Dendritic cell treated with granulocyte-macrophage colony-stimulating factor and Interleukin-4, amounts not matched to agents 40 ng/mL and 50 ng/mL, for 4 days (primary cell): Measurements from ENCODE around the gene CAPN3.

Experiments used
- H3K27ac Mint-ChIP-seq: one replicate; pipeline ENCODE4 v1.8.0; 2022; ENCODE audit warnings: mild to moderate bottlenecking, mixed read lengths
- H3K27me3 Mint-ChIP-seq: one replicate; pipeline ENCODE4 v1.8.0; 2022; ENCODE audit warnings: mild to moderate bottlenecking, mixed read lengths
- H3K36me3 Mint-ChIP-seq: one replicate; pipeline ENCODE4 v1.8.0; 2022; ENCODE audit warnings: low read depth, mixed read lengths
- H3K4me1 Mint-ChIP-seq: one replicate; pipeline ENCODE4 v1.8.0; 2022; ENCODE audit warnings: low read depth, mixed read lengths
- H3K4me3 Mint-ChIP-seq: one replicate; pipeline ENCODE4 v1.8.0; 2022; ENCODE audit warnings: mild to moderate bottlenecking, moderate library complexity, mixed read lengths
- H3K9me3 Mint-ChIP-seq: one replicate; pipeline ENCODE4 v1.8.0; 2022; ENCODE audit warnings: mixed read lengths
- intact Hi-C: fragments of 100-400 bp; cut with micrococcal nuclease; formaldehyde crosslinking; loops from one replicate; pipeline ENCODE4 v1.15.0; 2022

Gene CAPN3

DNA sequence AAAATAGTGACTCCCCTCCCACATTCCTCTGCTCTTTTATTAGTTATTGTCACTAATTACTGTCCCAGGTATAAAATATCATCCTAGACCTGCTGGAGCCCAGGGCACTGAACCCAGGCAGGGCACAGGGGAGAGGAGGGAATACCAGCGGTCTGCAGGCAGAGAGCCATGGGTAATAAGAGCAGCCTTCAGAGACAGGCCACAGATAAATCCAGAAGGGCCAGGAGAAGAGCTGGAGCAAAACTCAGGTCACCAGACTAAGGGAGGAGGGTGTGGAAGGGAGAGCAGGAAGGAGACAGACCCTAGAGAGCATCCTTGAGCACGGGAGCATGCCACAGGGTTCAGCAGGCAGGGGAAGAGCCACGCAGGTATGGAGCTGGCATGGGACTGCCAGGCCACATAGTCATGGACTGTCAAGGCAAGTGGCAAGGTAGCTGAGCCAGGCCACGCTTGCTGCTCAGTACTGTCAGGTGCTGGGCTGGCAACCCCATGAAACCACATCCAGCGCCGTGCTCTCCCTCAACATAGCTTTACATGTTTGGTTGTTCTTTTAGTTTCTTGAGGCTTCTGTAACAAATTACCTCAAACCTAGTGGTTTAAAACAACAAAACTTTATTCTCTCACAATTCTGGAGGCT, 15.6 kb upstream of the CAPN3 start:
- H3K9me3 Mint-ChIP-seq = no peaks in the 10 kb centered on the region
- no peaks in the 10 kb centered on the region for H3K4me1 Mint-ChIP-seq
- no peak overlapping the region for H3K4me3 Mint-ChIP-seq
- no peaks in the 10 kb centered on the region for H3K27me3 Mint-ChIP-seq
- H3K27ac Mint-ChIP-seq = no peak overlapping the region
- peaks cover 98% of the 10 kb centered on the region for H3K36me3 Mint-ChIP-seq
- intact Hi-C loops = no loop called here

DNA sequence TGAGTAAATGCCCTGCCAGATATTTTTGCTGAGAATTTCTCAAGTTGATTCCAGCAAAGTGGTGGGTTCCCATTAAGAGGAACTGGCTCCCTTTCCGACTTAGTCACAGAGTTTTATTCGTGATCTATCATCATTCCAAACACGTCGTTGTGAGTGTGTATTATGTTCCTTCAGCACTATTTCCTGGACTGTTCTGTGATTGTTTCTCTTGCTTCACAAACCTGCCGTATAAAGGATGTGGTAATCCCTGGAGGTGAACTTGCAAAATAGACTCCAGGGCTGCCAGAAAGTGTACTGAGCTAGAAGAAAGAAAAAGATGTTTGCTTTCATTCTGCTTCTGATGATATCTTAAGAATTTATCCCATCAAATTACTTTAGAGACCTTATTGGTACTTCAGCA, 14.5 kb upstream of the CAPN3 start:
- Mint-ChIP-seq H3K4me1 (no peaks in the 10 kb centered on the region), H3K27me3 (no peaks in the 10 kb centered on the region), H3K9me3 (no peaks in the 10 kb centered on the region), H3K27ac (no peak overlapping the region), H3K36me3 (peaks cover 96% of the 10 kb centered on the region), H3K4me3 (no peak overlapping the region)
- intact Hi-C loops = no loop called here

DNA sequence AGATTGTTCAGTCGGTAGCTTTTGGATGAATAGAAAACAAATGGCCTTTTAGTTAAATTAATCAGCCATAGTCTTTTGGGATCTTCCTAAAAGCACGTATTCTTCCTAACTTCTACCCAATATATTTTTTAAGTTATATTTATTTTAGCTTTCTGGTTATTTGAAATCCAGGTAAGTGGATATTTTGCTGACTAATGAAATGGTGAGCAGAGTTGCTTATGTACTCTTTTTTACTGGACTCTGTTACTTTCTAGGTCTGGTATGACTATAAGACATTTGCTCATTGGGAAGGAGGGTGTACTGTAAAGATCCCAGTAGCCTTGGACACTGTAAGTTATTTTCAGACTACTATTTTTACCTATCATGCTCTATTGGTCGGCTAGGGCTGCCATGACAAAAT, 13.8 kb upstream of the CAPN3 start:
- intact Hi-C loops = no loop called here
- no peak overlapping the region for H3K4me3 Mint-ChIP-seq
- H3K9me3 Mint-ChIP-seq = no peaks in the 10 kb centered on the region
- H3K27me3 Mint-ChIP-seq = no peaks in the 10 kb centered on the region
- peaks cover 96% of the 10 kb centered on the region for H3K36me3 Mint-ChIP-seq
- H3K4me1 Mint-ChIP-seq = no peaks in the 10 kb centered on the region
- no peak overlapping the region for H3K27ac Mint-ChIP-seq

DNA sequence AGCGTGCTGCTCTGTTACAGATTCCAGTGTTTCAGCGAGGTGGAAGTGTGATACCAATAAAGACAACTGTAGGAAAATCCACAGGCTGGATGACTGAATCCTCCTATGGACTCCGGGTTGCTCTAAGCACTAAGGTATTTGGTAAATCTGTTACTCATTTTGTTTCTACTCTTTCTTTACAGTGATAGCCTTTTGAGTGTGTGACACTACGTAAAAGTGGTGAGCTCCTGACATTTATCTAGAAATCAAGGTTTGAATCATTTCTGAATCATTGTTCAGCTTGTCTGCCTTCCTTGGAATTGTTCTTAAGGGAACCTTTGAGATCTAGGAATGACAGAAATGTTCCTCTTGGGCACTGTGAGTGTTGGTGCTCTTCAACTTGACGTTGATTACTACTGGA, 11.2 kb upstream of the CAPN3 start:
- intact Hi-C loops = no loop called here
- Mint-ChIP-seq H3K9me3 (no peaks in the 10 kb centered on the region), H3K4me3 (no peak overlapping the region), H3K27ac (no peak overlapping the region), H3K36me3 (peaks cover 96% of the 10 kb centered on the region), H3K27me3 (no peaks in the 10 kb centered on the region), H3K4me1 (no peaks in the 10 kb centered on the region)

DNA sequence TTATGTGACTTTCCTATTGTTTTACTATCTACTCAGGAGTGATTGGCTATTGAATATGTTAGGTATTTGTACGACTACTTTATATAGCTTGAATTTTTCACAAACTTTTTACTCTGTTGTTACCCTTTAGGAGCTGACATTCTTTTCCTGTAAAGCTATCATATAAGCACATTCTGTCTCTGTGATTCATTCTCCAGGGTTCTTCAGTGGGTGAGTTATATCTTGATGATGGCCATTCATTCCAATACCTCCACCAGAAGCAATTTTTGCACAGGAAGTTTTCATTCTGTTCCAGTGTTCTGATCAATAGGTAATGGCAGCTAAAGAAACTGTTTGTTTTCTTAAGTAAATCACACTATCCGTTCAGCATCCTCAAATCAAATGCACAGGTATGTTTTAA, 10.1 kb upstream of the CAPN3 start:
- no peaks in the 10 kb centered on the region for H3K27me3 Mint-ChIP-seq
- peaks cover 96% of the 10 kb centered on the region for H3K36me3 Mint-ChIP-seq
- no peak overlapping the region for H3K4me3 Mint-ChIP-seq

DNA sequence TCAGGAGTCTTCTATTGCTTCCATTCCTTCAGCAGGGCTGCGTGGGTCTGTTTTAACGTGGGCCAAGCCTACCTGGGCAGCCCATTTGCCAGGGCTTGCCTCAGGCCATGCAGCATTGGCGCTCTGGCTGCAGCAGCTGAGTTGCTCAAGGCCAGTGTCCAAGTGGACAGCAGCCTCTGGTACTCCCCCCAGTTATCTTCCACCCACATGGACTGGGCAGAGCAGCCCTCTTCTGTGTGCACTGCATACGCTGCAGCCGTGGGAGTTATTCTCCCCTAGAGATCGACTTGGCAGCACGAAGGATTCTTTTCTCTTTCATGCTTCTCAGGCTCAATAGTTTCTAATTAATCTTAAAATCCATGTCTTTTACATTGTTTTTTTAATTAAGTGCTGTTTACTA, 6.9 kb upstream of the CAPN3 start:
- Mint-ChIP-seq H3K27ac (no peak overlapping the region), H3K4me1 (no peaks in the 10 kb centered on the region), H3K4me3 (no peak overlapping the region), H3K36me3 (peaks cover 95% of the 10 kb centered on the region), H3K27me3 (no peaks in the 10 kb centered on the region), H3K9me3 (no peaks in the 10 kb centered on the region)
- intact Hi-C loops = no loop called here

More for the DNA sequence above, 10.1 kb upstream of the CAPN3 start:
- H3K27ac Mint-ChIP-seq = no peak overlapping the region
- no peaks in the 10 kb centered on the region for H3K4me1 Mint-ChIP-seq
- intact Hi-C loops = no loop called here
- H3K9me3 Mint-ChIP-seq = no peaks in the 10 kb centered on the region

DNA sequence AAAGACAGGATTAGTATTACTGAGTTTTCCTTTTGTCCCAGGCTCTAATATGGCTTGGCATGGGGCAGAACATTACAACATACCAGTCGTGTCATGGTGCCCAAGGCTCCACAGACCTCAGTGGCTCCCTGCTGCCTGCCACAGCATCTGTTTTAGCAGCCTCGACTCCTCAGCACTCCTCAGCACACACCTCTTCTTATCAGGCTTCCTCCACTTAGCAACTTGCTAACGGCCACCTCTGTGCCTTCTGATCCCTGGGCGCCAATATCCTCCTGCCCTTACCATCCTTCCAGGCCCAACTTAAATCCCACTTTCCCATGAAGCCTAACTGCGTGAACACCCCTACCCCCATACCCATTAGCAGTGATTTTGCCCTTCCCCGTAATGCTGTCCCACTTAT, 6.2 kb upstream of the CAPN3 start:
- no peaks in the 10 kb centered on the region for H3K4me1 Mint-ChIP-seq
- no peaks in the 10 kb centered on the region for H3K27me3 Mint-ChIP-seq
- no peak overlapping the region for H3K27ac Mint-ChIP-seq
- H3K9me3 Mint-ChIP-seq = no peaks in the 10 kb centered on the region
- intact Hi-C loops = no loop called here
- peaks cover 92% of the 10 kb centered on the region for H3K36me3 Mint-ChIP-seq
- no peak overlapping the region for H3K4me3 Mint-ChIP-seq

DNA sequence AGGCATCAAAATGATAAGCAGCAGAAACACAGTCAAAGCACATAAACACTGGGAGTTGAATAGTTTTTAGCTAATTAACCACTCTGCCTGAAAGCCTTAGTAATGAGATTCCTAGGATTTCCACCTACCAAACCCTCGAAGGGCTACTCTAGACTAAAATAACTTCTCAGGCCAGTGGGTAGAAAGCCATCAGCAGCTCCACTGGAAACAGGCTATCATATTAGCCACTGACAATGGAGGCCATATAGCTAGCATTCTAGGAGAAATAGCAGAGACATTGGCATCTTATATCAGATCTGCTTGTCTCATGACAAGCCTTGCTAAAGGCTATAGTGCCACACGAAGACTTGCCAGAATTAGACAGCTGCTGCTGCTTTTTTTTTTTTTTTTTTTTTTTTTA, 4.5 kb upstream of the CAPN3 start:
- Mint-ChIP-seq H3K9me3 (no peaks in the 10 kb centered on the region), H3K27ac (no peak overlapping the region), H3K4me3 (no peak overlapping the region), H3K27me3 (no peaks in the 10 kb centered on the region), H3K4me1 (peaks cover 6% of the 10 kb centered on the region), H3K36me3 (peaks cover 95% of the 10 kb centered on the region)
- intact Hi-C loops = no loop called here

DNA sequence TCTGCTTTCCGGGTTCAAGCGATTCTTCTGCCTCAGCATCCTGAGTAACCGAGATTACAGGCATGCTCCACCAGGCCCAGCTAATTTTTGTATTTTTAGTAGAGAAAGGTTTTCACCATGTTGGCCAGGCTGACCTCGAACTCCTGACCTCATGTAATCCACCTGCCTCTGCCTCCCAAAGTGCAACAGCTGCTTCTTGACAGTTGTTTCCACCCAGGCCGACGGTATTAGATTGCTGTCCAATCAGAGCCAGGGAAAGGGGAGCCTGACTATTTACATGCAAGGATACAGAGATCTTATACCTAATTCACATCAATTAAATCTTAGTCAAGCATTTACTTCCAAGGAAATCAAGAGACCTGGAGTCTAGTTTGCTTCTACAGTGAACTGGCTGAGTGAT, 4.0 kb upstream of the CAPN3 start:
- Mint-ChIP-seq H3K4me3 (no peak overlapping the region), H3K27me3 (no peaks in the 10 kb centered on the region), H3K4me1 (peaks cover 6% of the 10 kb centered on the region), H3K27ac (no peak overlapping the region), H3K36me3 (peaks cover 95% of the 10 kb centered on the region), H3K9me3 (no peaks in the 10 kb centered on the region)
- intact Hi-C loops = no loop called here

DNA sequence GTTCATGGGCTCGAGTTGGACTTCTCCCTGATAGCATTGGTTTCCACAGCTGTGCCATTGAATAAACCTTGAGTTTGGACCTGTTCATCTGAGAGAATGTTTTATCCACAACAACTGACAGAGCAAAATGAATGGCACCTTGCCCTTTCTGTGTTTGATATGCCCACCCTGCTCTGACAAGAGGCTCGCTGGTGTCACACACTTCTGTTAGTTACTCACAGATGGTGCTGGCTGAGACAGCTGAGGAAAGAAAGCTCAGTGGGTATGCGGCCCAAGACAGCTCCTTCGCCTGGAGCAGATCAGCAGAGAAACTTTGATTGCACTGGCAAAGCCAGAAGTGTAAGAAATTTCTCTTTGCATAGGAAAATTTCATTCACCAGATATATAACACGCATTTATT, 2.5 kb upstream of the CAPN3 start:
- intact Hi-C loops = no loop called here
- Mint-ChIP-seq H3K27ac (no peak overlapping the region), H3K4me3 (no peak overlapping the region), H3K4me1 (peaks cover 6% of the 10 kb centered on the region), H3K27me3 (no peaks in the 10 kb centered on the region), H3K9me3 (no peaks in the 10 kb centered on the region), H3K36me3 (peaks cover 93% of the 10 kb centered on the region)

DNA sequence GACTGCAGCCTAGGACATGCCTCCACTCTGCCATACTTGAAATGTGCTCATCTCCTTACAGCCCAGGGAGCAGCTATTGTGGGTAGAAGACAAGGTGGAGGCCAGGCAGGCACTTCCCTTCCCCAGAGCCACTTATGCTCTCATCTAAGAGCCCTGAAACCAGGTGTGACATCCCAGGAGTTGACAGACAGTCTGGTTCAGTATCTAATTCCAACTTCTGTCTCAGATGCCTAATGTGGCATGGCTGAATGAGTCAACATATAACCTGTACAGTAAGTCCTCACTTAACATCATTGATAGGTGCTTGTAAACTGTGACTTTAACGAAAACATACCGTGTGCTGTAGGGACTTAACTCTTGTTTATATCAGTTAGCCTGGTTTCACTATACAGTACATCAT, 1.2 kb upstream of the CAPN3 start:
- Mint-ChIP-seq H3K4me1 (peaks cover 6% of the 10 kb centered on the region), H3K27me3 (no peaks in the 10 kb centered on the region), H3K36me3 (peaks cover 90% of the 10 kb centered on the region), H3K4me3 (no peak overlapping the region), H3K27ac (no peak overlapping the region), H3K9me3 (no peaks in the 10 kb centered on the region)
- intact Hi-C loops = no loop called here

DNA sequence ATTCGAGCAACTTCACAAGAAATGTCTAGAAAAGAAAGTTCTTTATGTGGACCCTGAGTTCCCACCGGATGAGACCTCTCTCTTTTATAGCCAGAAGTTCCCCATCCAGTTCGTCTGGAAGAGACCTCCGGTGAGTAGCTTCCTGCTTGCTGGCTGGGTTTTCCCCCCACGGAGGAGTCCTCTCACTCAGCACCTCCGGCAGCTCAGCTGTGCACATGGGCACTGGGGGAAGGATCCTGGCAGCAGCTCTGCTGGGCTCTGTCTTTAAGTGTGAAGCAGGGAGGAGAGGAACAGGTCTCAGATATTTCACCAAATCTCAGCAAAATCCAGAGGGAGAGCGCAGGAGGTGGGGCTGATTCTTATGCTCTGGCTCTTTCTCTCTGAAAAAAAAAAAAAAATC, 684 bp downstream of the CAPN3 start:
- intact Hi-C loops = no loop called here
- Mint-ChIP-seq H3K36me3 (peaks cover 75% of the 10 kb centered on the region), H3K27ac (no peak overlapping the region)

DNA sequence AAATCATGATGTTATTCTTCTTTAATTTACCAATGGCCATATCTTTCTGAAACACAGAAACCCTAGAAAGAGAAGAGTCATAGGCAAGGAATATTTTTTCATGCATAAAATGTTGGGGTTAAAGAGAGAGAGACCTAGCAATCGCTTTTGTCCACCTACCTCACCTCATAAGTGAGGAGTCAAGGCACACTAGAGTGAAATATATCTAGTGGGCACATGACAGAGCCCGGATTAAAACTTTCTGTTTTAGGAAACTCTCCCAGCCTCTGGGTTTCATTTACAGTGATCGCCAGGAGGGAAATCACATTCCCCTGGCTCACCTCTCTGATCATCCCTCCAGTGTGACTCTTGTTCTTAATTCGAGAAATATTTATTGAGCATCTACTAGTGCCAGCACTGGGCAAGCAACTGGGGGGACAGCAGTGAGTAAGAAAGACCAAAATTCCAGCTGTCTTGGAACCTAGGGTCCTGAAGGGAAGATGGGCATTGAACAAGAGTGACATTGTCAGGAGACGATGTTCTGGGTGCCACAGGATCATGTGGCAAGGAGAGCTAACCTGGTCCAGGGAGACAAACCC, 1.3 kb downstream of the CAPN3 start:
- Mint-ChIP-seq H3K27me3 (no peaks in the 10 kb centered on the region), H3K4me1 (peaks cover 18% of the 10 kb centered on the region), H3K36me3 (peaks cover 75% of the 10 kb centered on the region), H3K27ac (no peak overlapping the region), H3K4me3 (no peak overlapping the region), H3K9me3 (no peaks in the 10 kb centered on the region)
- intact Hi-C loops = no loop called here

More for the DNA sequence above, 684 bp downstream of the CAPN3 start:
- Mint-ChIP-seq H3K4me3 (no peak overlapping the region), H3K4me1 (peaks cover 11% of the 10 kb centered on the region), H3K9me3 (no peaks in the 10 kb centered on the region), H3K27me3 (no peaks in the 10 kb centered on the region)

DNA sequence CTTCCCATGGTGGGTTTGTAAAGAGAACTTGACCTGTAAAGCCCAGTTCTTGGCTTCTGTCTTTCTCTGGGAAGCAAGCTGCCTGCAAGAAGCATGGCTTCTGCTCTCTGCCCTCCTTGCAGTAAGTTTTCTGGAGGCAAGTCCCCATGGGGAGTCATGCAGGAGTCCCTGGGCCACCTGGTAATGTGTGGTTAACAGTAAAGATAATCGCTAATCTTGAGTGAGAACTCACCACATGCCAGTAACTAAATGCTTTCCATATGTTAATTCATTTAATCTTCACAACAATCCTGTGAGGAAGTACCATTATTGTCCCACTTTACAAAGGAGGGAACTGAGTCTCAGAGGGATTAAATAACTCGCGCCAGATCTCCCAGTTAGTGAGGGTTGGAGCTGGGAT, 4.2 kb downstream of the CAPN3 start:
- Mint-ChIP-seq H3K4me1 (peaks cover 41% of the 10 kb centered on the region), H3K4me3 (no peak overlapping the region), H3K36me3 (peaks cover 58% of the 10 kb centered on the region), H3K9me3 (no peaks in the 10 kb centered on the region), H3K27ac (no peak overlapping the region), H3K27me3 (no peaks in the 10 kb centered on the region)
- intact Hi-C loops = no loop called here

DNA sequence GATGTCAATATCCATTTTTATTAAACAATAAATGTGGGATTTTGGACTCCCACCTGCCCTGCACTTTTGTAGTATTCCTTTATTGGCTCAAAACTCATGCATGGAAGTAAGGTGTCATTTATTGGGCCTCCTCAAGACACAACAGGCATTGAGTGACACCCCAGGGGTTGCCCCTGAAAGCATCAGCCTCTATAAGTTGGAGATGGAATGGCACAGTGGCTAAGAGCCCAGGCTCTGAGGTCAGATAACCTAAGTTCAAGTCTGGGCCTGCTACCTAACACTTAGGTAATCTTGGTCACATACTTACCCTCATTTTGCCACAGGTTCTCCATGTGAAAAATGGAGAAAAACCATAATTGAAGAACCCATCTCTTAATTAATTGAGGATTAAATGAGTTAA, 4.6 kb downstream of the CAPN3 start:
- no peak overlapping the region for H3K4me3 Mint-ChIP-seq
- no peaks in the 10 kb centered on the region for H3K9me3 Mint-ChIP-seq
- H3K36me3 Mint-ChIP-seq = peaks cover 58% of the 10 kb centered on the region
- peaks cover 45% of the 10 kb centered on the region for H3K4me1 Mint-ChIP-seq
- H3K27ac Mint-ChIP-seq = no peak overlapping the region
- H3K27me3 Mint-ChIP-seq = no peaks in the 10 kb centered on the region
- intact Hi-C loops = no loop called here
